ENCODE measurements around the gene RAPGEF1. TPM values are rescaled to one million over a fixed set of nuclear protein-coding genes. Genes with fewer than 3 reads are reported as not detected.

RAPGEF1 gene
- total and polyA plus RNA-seq, 2 of the 13 experiments (the other 11 are each of a cell fraction or from before 2014, with no cell fraction given), result 21.2 to 38.9 TPM

GRCh38 chr9:131588396-131588795, 151.5 kb downstream of the RAPGEF1 start:
- intact Hi-C loops (cut with micrococcal nuclease; ENCODE audit: unreplicated experiment) (no loop called here), in situ Hi-C loops (cut with HindIII; ENCODE audit: extremely low pct_ligation_motif_present, low pct_unique_long_range_greater_than_20kb) (loop anchor here (25.0 kb wide), 1 partner anchor 649 kb away; no protein-coding TSS in a partner anchor)
- H3K4me1 ChIP-seq (ENCODE audit: insufficient read depth, low read length), result 0 out of 2 replicates have a peak, but pooled peaks cover 6% of the 10 kb centered on the region
- H3K9ac ChIP-seq (ENCODE audit: insufficient read depth, low read depth, low read length), result no peak overlapping the region
- DNase-seq (ENCODE audit: low spot score), result no peak
- ChIA-PET POLR2A (no interaction called here), CTCF (ENCODE audit: low intra/inter-chr PET ratio, low total read pairs) (interaction anchor here (5.7 kb wide), 1 partner anchor 153 kb away, joined by 185 read pairs; the partner anchor contains the start of gene RAPGEF1)
- H3K36me3 ChIP-seq (replicated peaks in 1 of 2; ENCODE audit: control insufficient read depth in 1 of 2, insufficient read depth in 2 of 2, low read length in 2 of 2), result peaks cover 11 to 39% of the 10 kb centered on the region in 2 experiments; a peak in 4 of 5 replicates
- no peaks in the 10 kb centered on the region for H3K27me3 ChIP-seq (ENCODE audit: control insufficient read depth in 1 of 2, insufficient read depth in 2 of 2, low read length in 2 of 2)
- no peak overlapping the region for H3K4me3 ChIP-seq (replicated peaks in 1 of 3; ENCODE audit: insufficient read depth in 1 of 3, low read depth in 2 of 3, low read length in 3 of 3)
- 92% methylated on average over 8 of the region's 9 CpGs for WGBS (ENCODE audit: low lambda C conversion rate)
- no peak for TF ChIP-seq ZNF331 (CRISPR knock-in tag; IDR thresholded peaks at IDR 0.05)
- TF ChIP-seq YEATS2 (CRISPR knock-in tag; IDR thresholded peaks at IDR 0.05; ENCODE audit: borderline replicate concordance), result no peak
- no peak for TF ChIP-seq ZNF580 (CRISPR knock-in tag; IDR thresholded peaks at IDR 0.05; ENCODE audit: borderline replicate concordance, low read depth)
- TF ChIP-seq RFX3 (CRISPR knock-in tag; IDR thresholded peaks at IDR 0.05), result no peak
- TF ChIP-seq ZNF354B (CRISPR knock-in tag; IDR thresholded peaks at IDR 0.05), result no peak
- TF ChIP-seq HOXD1 (CRISPR knock-in tag; IDR thresholded peaks at IDR 0.05), result no peak
- no peak overlapping the region for H2AFZ ChIP-seq (ENCODE audit: low read length)
- H3K27ac ChIP-seq (ENCODE audit: extremely low read length, insufficient read depth, low read length), result no peak overlapping the region
- H3K9me3 ChIP-seq (ENCODE audit: low read length), result no peaks in the 10 kb centered on the region
- no peaks in the 10 kb centered on the region for H3K79me2 ChIP-seq (ENCODE audit: insufficient read depth, low read length)
- H3K4me2 ChIP-seq (ENCODE audit: low read depth, low read length), result no peak overlapping the region
- no peak for ATAC-seq
- H4K20me1 ChIP-seq (ENCODE audit: insufficient read depth, low read length), result no peaks in the 10 kb centered on the region
- no TSS peak for BruUV-seq (replicated peaks)
- FAIRE-seq, result no peak

GRCh38 chr9:131587906-131588305, 152.0 kb downstream of the RAPGEF1 start:
- Histone ChIP-seq H3K9ac (ENCODE audit: insufficient read depth, low read depth, low read length) (no peak overlapping the region), H3K27ac (ENCODE audit: extremely low read length, insufficient read depth, low read length) (no peak overlapping the region), H3K4me2 (ENCODE audit: low read depth, low read length) (no peak overlapping the region), H2AFZ (ENCODE audit: low read length) (no peak overlapping the region), H4K20me1 (ENCODE audit: insufficient read depth, low read length) (no peaks in the 10 kb centered on the region), H3K4me3 (replicated peaks in 1 of 3; ENCODE audit: insufficient read depth in 1 of 3, low read depth in 2 of 3, low read length in 3 of 3) (no peak overlapping the region), H3K4me1 (ENCODE audit: insufficient read depth, low read length) (0 out of 2 replicates have a peak, but pooled peaks cover 6% of the 10 kb centered on the region), H3K79me2 (ENCODE audit: insufficient read depth, low read length) (no peaks in the 10 kb centered on the region), H3K36me3 (replicated peaks in 1 of 2; ENCODE audit: control insufficient read depth in 1 of 2, insufficient read depth in 2 of 2, low read length in 2 of 2) (peaks cover 10 to 44% of the 10 kb centered on the region in 2 experiments; a peak in 4 of 5 replicates), H3K27me3 (ENCODE audit: control insufficient read depth in 1 of 2, insufficient read depth in 2 of 2, low read length in 2 of 2) (no peaks in the 10 kb centered on the region), H3K9me3 (ENCODE audit: low read length) (no peaks in the 10 kb centered on the region)
- ChIA-PET CTCF (ENCODE audit: low intra/inter-chr PET ratio, low total read pairs) (no interaction called here), POLR2A (no interaction called here)
- FAIRE-seq, result no peak
- in situ Hi-C loops (cut with HindIII; ENCODE audit: extremely low pct_ligation_motif_present, low pct_unique_long_range_greater_than_20kb) (loop anchor here (25.0 kb wide), 1 partner anchor 649 kb away; no protein-coding TSS in a partner anchor), intact Hi-C loops (cut with micrococcal nuclease; ENCODE audit: unreplicated experiment) (no loop called here)
- DNase-seq (ENCODE audit: low spot score), result no peak
- 95% methylated on average over 14 of the region's 14 CpGs for WGBS (ENCODE audit: low lambda C conversion rate)
- no peak for ATAC-seq
- no TSS peak for BruUV-seq (replicated peaks)
- TF ChIP-seq NKX3-1 (CRISPR knock-in tag; IDR thresholded peaks at IDR 0.05) (no peak), SUZ12 (IDR thresholded peaks at IDR 0.05; ENCODE audit: low read depth, low read length) (no peak), HOMEZ (CRISPR knock-in tag; IDR thresholded peaks at IDR 0.05; ENCODE audit: low read depth) (no peak), ZNF569 (CRISPR knock-in tag; IDR thresholded peaks at IDR 0.05; ENCODE audit: borderline replicate concordance) (no peak), THAP9 (CRISPR knock-in tag; IDR thresholded peaks at IDR 0.05; ENCODE audit: borderline replicate concordance) (no peak), NFRKB (IDR thresholded peaks at IDR 0.05) (no peak), HOXA7 (CRISPR knock-in tag; IDR thresholded peaks at IDR 0.05) (no peak)
